HepG2 (cell line): ENCODE data around the gene RGS14. TPM values are rescaled to one million over a fixed set of nuclear protein-coding genes. Genes with fewer than 3 reads are reported as not detected.

Source experiments
- ATAC-seq: fragments of 200-7000 bp; cut with Tn5 transposase; 3 replicates; pipeline ENCODE4 v1.9.1; 2020; ENCODE audit warnings: mild to moderate bottlenecking, moderate library complexity
- BruUV-seq: library from RNA; stranded (reverse); fragments of 400-500 nt; replicated peaks from 2 replicates; lab custom pipeline; 2021; lab: Mats Ljungman, UMichigan
- CTCF ChIA-PET: fragments of 300-600 bp; formaldehyde crosslinking; extraction: SDS; loops from one replicate; lab custom pipeline; 2021; ENCODE audit warnings: low total read pairs, inconsistent platforms, low intra/inter-chr PET ratio; lab: Yijun Ruan, JAX
- POLR2A ChIA-PET: fragments of 350-600 bp; sonication (Branson Sonifier 250); formaldehyde crosslinking; loops from one replicate; lab custom pipeline; 2020; ENCODE audit warnings: antibody characterized with exemption, inconsistent platforms; lab: Yijun Ruan, JAX
- DNase-seq: peaks from one replicate; pipeline ENCODE4 v3.0.0-alpha.2; 2015; ENCODE audit warnings: low spot score
- FAIRE-seq: peaks from 3 replicates; lab custom pipeline; 2011; peaks lifted over from hg19 to GRCh38; lab: Jason Lieb, UNC
- H2AFZ ChIP-seq: one replicate; pipeline ENCODE4 v1.6.1; 2011; ENCODE audit warnings: low read length, inconsistent platforms
- H3K27ac ChIP-seq: fragments of 300-600 bp; 3 replicates; pipeline ENCODE4 v1.8.0; 2011; ENCODE audit warnings: mixed run types, mild to moderate bottlenecking, mixed read lengths, low read length, inconsistent platforms; ENCODE audit not compliant: insufficient read depth; ENCODE audit errors: extremely low read length
- H3K27me3 ChIP-seq, 2 experiments: fragments of 200-600 bp in 1 of 2; 2 replicates in 1 of 2; 3 replicates in 1 of 2; pipeline versions ENCODE4 v1.6.0 to v1.8.0; 2011; ENCODE audit warnings: low read length in 2 of 2, mild to moderate bottlenecking in 2 of 2, moderate library complexity in 2 of 2, inconsistent platforms in 1 of 2; ENCODE audit not compliant: insufficient read depth in 2 of 2, control insufficient read depth in 1 of 2
- H3K36me3 ChIP-seq, 2 experiments: fragments of 200-600 bp in 1 of 2; replicated peaks in 1 of 2; 2 replicates in 1 of 2; 3 replicates in 1 of 2; pipeline versions ENCODE4 v1.5.1 to v1.8.0; 2011; ENCODE audit warnings: low read length in 2 of 2, inconsistent platforms in 1 of 2; ENCODE audit not compliant: insufficient read depth in 2 of 2, control insufficient read depth in 1 of 2
- H3K4me1 ChIP-seq: 2 replicates; pipeline ENCODE4 v1.5.1; 2012; ENCODE audit warnings: low read length, inconsistent platforms; ENCODE audit not compliant: insufficient read depth
- H3K4me2 ChIP-seq: 2 replicates; pipeline ENCODE4 v1.6.0; 2011; ENCODE audit warnings: low read depth, low read length, inconsistent platforms
- H3K4me3 ChIP-seq, 3 experiments: fragments of 200-600 bp in 1 of 3; sonication (generic), shearing (Covaris generic) in 1 of 3; replicated peaks in 1 of 3; 2 replicates each; pipeline ENCODE4 v1.5.1; 2011 to 2016; ENCODE audit warnings: low read length in 3 of 3, inconsistent platforms in 2 of 3, low read depth in 2 of 3, mild to moderate bottlenecking in 2 of 3, control low read depth in 1 of 3, mixed read lengths in 1 of 3; ENCODE audit not compliant: insufficient read depth in 1 of 3
- H3K79me2 ChIP-seq: one replicate; pipeline ENCODE4 v1.6.1; 2011; ENCODE audit warnings: low read length, inconsistent platforms; ENCODE audit not compliant: insufficient read depth
- H3K9ac ChIP-seq: 2 replicates; pipeline ENCODE4 v1.6.0; 2011; ENCODE audit warnings: mild to moderate bottlenecking, low read depth, low read length, inconsistent platforms; ENCODE audit not compliant: insufficient read depth
- H3K9me3 ChIP-seq: 2 replicates; pipeline ENCODE4 v1.5.1; 2012; ENCODE audit warnings: mild to moderate bottlenecking, low read length
- H4K20me1 ChIP-seq: 2 replicates; pipeline ENCODE4 v1.6.0; 2011; ENCODE audit warnings: inconsistent platforms, mild to moderate bottlenecking, low read length, moderate library complexity; ENCODE audit not compliant: insufficient read depth
- SRF ChIP-seq: IDR thresholded peaks from 2 replicates; pipeline ENCODE4 v1.6.1; 2011; ENCODE audit warnings: mild to moderate bottlenecking, low read depth, low read length, moderate library complexity
- ZBTB10 ChIP-seq: sonication (generic); formaldehyde crosslinking; IDR thresholded peaks from 2 replicates; pipeline ENCODE4 v1.4.0; 2020; ENCODE audit warnings: missing genetic modification reagents, borderline replicate concordance
- ZNF121 ChIP-seq: sonication (generic); formaldehyde crosslinking; IDR thresholded peaks from 2 replicates; pipeline ENCODE4 v1.5.0; 2020; ENCODE audit warnings: mild to moderate bottlenecking, missing genetic modification reagents
- WGBS: methylation state at CpG from one replicate; pipeline ENCODE4 v1.1.6; 2017; ENCODE audit warnings: low lambda C conversion rate; 5-methylcytosine and 5-hydroxymethylcytosine counted together
- in situ Hi-C: cut with HindIII; loops from 2 replicates; pipeline ENCODE4 v1.10.0; 2017; ENCODE audit warnings: low pct_unique_long_range_greater_than_20kb; ENCODE audit not compliant: extremely low pct_ligation_motif_present
- intact Hi-C: fragments of 100-400 bp; cut with micrococcal nuclease; formaldehyde crosslinking; loops from one replicate; pipeline ENCODE4 v1.10.0; 2022; ENCODE audit not compliant: unreplicated experiment
- polyA plus RNA-seq, 8 experiments: library from polyadenylated mRNA; depleted of rRNA in 3 of 8; stranded (reverse) in 7 of 8; unstranded in 1 of 8; fragments of >200 nt; fragmentation: Illumina TruSeq in 4 of 8; extraction: Trizol in 4 of 8; gene quantifications; 2 replicates each; pipeline versions ENCODE4 v1.2.1 to v1.2.3, GENCODE V29; 2011 to 2016; ENCODE audit warnings: low read depth in 4 of 8, missing spikeins in 1 of 8, mixed read lengths in 1 of 8; ENCODE audit not compliant: insufficient read depth in 1 of 8
- total RNA-seq, 5 experiments: library from RNA; depleted of rRNA; stranded (reverse); fragments of >200 nt; fragmentation: Illumina TruSeq; extraction: Trizol; gene quantifications; 2 replicates each; pipeline ENCODE4 v1.2.3, GENCODE V29; 2016; ENCODE audit warnings: low read depth in 1 of 5
- TF ChIP-seq, protein P1 (sequence below): sonication (generic); formaldehyde crosslinking; IDR thresholded peaks from 2 replicates; pipeline ENCODE4 v1.5.0; 2020; ENCODE audit warnings: missing genetic modification reagents

The RGS14 gene
- total and polyA plus RNA-seq, 2 of the 13 experiments (the other 11 are each of a cell fraction or from before 2014, with no cell fraction given): 11.1 to 17.2 TPM

DNA sequence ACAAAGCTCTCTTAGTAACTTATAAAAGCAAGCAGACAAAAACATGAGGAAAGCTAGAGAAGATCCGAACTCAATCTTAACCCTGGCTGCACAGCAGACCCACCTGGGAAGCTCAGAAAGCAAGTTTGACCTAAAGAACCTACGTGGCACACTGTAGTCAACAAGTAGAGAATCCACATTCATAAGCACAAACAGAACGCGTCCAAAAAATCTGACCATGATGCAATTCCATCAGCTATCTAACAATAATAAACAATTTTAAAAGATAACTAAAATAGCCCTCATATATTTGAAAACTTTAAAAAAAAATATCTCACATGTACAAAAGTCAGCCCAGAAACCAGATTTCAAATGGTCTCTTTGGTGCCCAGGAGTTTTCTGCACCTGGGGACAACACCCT is 10.9 kb upstream of the RGS14 start (continued):
- TF ChIP-seq, protein P1, sequence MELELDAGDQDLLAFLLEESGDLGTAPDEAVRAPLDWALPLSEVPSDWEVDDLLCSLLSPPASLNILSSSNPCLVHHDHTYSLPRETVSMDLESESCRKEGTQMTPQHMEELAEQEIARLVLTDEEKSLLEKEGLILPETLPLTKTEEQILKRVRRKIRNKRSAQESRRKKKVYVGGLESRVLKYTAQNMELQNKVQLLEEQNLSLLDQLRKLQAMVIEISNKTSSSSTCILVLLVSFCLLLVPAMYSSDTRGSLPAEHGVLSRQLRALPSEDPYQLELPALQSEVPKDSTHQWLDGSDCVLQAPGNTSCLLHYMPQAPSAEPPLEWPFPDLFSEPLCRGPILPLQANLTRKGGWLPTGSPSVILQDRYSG: no peak
- TF ChIP-seq SRF: no peak
- TF ChIP-seq, all 625 proteins: peak for 0

- no peak overlapping the region for H3K4me3 ChIP-seq
- peaks cover 70% of the 10 kb centered on the region for H3K79me2 ChIP-seq
- no peak for TF ChIP-seq ZBTB10 (CRISPR knock-in tag)
- peak; percentile 91 for TF ChIP-seq ZNF121 (CRISPR knock-in tag)
- ATAC-seq: no peak
- intact Hi-C loops (no loop called here), in situ Hi-C loops (no loop called here)
- ChIA-PET CTCF (no interaction called here), POLR2A (no interaction called here)
- no peak for FAIRE-seq
- H2AFZ ChIP-seq: no peak overlapping the region
- no peak overlapping the region for H3K27ac ChIP-seq
- H3K9me3 ChIP-seq: no peaks in the 10 kb centered on the region
- H3K27me3 ChIP-seq: no peaks in the 10 kb centered on the region; a peak in 1 of 5 replicates
- WGBS: 91% methylated on average over 4 of the region's 4 CpGs
- BruUV-seq: no TSS peak
- H4K20me1 ChIP-seq: no peaks in the 10 kb centered on the region
- H3K9ac ChIP-seq: peak overlapping the region; percentile 38; the same call in 1 of the 2 replicates
- H3K4me2 ChIP-seq: peak overlapping the region; percentile 36; the same call in 1 of the 2 replicates
- H3K36me3 ChIP-seq: peaks cover 8 to 22% of the 10 kb centered on the region in 2 experiments
- DNase-seq: no peak
- H3K4me1 ChIP-seq: peaks cover 47% of the 10 kb centered on the region
These were observed 10.0 kb upstream of the RGS14 start for GRCh38 chr5:177347699-177348098.
